ENCODE data around the gene ECEL1.

ECEL1 gene

GRCh38 chr2:232502911-232503808 is 15.5 kb upstream of the ECEL1 start:
- TF ChIP-seq CTCF (IDR thresholded peaks at IDR 0.05; ENCODE audit: insufficient read depth, missing control alignments) = no peak
- no peak for DNase-seq (ENCODE audit: insufficient read length, low spot score)
- no peak for FAIRE-seq

DNA sequence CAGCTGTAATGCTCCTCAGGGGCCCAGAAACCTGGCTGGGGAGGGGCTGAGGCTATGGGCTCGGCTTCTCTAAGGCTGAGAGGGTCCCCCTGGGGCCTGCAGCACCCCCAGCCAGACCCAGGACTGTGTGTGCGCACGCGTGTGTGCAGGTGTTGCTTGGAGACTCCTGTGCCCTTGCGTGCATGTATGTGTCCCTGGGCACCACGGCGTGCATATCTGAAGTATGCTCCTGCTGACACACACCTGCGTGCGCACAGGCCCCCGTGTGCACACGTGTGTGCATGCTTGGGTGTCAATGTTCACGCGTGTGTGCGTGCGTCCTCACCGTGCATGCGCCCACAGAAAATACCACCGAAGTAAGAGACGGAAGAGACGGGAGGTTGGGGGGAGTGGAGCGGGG is 14.9 kb upstream of the ECEL1 start:
- no peak for FAIRE-seq
- TF ChIP-seq CTCF (IDR thresholded peaks at IDR 0.05; ENCODE audit: insufficient read depth, missing control alignments) = no peak
- DNase-seq (ENCODE audit: insufficient read length, low spot score) = no peak

DNA sequence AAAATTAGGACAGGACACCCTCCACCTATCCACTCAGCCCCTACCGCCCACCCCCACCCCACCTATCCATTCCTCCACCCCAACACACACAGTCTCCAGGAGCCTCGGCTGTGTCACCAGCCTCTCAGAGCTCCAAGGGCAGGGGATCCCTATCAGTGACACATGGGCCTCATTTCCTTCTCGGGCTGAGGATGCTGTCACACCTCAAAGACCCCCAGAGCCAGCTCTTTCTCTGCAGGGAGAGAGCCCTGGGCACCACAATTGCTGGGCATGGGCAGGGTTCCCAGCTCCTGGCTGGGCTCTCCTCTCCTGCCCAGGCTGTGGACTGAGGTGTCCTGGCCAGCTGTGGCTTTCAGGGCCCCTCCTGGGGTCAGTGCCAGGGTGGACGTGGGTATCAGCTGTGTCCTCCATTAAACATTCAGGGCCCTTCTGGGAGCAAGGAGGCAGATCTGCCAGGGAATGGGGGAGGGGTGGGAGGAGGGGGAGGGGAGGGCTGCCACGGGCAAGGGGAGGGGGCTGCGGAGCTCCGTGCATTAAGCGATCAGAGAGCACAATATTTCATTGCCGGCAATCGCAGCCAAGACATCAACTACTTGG is 14.3 kb upstream of the ECEL1 start:
- FAIRE-seq = no peak
- DNase-seq (ENCODE audit: insufficient read length, low spot score) = no peak
- no peak for TF ChIP-seq CTCF (IDR thresholded peaks at IDR 0.05; ENCODE audit: insufficient read depth, missing control alignments)

DNA sequence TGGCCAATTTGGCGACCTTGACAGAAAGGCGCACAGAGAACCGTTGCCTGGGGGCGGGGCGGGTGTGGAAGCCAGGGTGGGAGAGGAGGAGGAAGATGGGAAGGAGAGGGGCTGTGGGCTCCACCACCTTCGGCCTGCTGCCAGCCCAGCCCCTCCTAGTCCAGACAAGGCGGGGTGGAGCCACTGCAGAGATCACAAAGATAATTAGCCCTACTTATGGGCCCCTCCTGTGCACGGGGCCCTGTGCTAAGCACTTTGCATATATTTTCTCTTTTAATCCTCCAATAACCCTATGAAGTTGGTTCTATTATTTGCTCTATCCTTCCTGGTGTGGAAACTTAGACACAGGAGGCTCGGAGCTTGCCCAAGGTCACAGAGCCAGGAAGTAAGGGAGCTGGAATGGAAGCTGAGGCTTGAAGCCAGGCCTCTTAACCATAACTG is 13.7 kb upstream of the ECEL1 start:
- DNase-seq (ENCODE audit: insufficient read length, low spot score) = no peak
- FAIRE-seq = no peak
- TF ChIP-seq CTCF (IDR thresholded peaks at IDR 0.05; ENCODE audit: insufficient read depth, missing control alignments) = no peak

DNA sequence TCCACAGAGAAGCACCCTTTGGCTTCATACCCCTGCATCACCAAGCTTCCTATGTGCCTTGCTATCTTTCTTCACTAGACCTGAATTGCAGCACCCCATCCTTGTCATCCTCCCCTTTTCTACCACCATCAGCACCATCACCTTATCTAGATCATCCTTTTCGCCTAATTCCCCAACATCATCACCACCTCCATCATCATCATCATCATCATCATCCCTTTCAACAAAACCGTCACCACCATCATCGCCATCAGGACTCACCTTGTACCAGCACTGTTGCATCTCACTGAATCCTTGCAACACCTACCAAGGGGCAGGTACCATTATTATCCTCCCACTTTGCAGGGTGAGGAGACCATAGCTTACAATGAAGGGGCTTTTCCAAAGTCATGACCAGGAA is 10.8 kb upstream of the ECEL1 start:
- no peak for FAIRE-seq
- no peak for DNase-seq (ENCODE audit: insufficient read length, low spot score)
- TF ChIP-seq CTCF (IDR thresholded peaks at IDR 0.05; ENCODE audit: insufficient read depth, missing control alignments) = no peak

GRCh38 chr2:232497348-232497747 is 9.7 kb upstream of the ECEL1 start:
- TF ChIP-seq CTCF (IDR thresholded peaks at IDR 0.05; ENCODE audit: insufficient read depth, missing control alignments) = no peak
- DNase-seq (ENCODE audit: insufficient read length, low spot score) = no peak
- no peak for FAIRE-seq
